HL-60 (cell line): ENCODE measurements around the gene RNF220.

ENCODE experiments used
- DNase-seq, 2 experiments: peaks; one replicate each; pipeline ENCODE4 v3.0.0-alpha.2; 2010 to 2020; ENCODE audit warnings: low read depth in 1 of 2, low spot score in 1 of 2
- H3K27ac ChIP-seq: fragments of 250-450 bp; sonication (Bioruptor Pico); replicated peaks from 2 replicates; pipeline ENCODE4 v1.5.1; 2020; ENCODE audit warnings: mild to moderate bottlenecking, moderate library complexity
- H3K27me3 ChIP-seq: fragments of 250-450 bp; sonication (Bioruptor Pico); 2 replicates; pipeline ENCODE4 v1.5.1; 2021; ENCODE audit warnings: mild to moderate bottlenecking, moderate library complexity; ENCODE audit not compliant: insufficient read depth, poor library complexity, severe bottlenecking
- H3K4me3 ChIP-seq: replicated peaks from 2 replicates; pipeline ENCODE4 v1.5.1; 2011; ENCODE audit warnings: mild to moderate bottlenecking, control low read depth, low read length; ENCODE audit not compliant: insufficient read depth
- GABPA ChIP-seq: IDR thresholded peaks from 2 replicates; pipeline ENCODE4 v1.6.1; 2012; ENCODE audit warnings: low read depth
- POLR2AphosphoS5 ChIP-seq: IDR thresholded peaks from 2 replicates; pipeline ENCODE4 v1.6.1; 2012; ENCODE audit warnings: low read depth
- SPI1 ChIP-seq: IDR thresholded peaks from 2 replicates; pipeline ENCODE4 v1.6.1; 2012; ENCODE audit warnings: low read depth, mild to moderate bottlenecking, borderline replicate concordance
- TF ChIP-seq, protein P1 (sequence below): IDR thresholded peaks from 2 replicates; pipeline ENCODE4 v1.6.1; 2012; ENCODE audit warnings: low read depth; ENCODE audit not compliant: insufficient replicate concordance
- TF ChIP-seq, protein P2 (sequence below): IDR thresholded peaks from one replicate; pipeline ENCODE4 v1.5.1; 2011; ENCODE audit warnings: low read length, control low read depth, inconsistent platforms; ENCODE audit not compliant: insufficient read depth

RNF220 gene

DNA sequence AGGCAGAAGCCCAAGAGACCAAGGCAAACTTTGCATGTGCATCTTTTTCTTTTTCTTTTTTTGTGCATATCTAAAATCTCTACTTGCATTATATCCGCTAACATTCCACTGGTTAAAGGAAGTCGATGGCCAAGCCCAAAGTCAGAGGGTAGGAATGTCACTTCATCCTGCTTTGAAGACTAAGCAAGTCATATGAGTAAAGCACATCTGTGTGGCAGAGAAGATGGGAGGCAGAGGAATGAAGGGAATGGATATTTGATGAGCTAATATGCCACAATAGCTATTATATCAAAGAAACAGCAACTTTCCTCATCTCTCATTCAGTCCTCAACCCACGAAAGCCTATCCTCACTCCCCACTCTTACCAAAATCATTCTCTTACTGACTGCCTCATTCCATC lies 59.3 kb downstream of the RNF220 start:
- H3K4me3 ChIP-seq: no peak overlapping the region
- no peak for TF ChIP-seq GABPA
- TF ChIP-seq, protein P1, sequence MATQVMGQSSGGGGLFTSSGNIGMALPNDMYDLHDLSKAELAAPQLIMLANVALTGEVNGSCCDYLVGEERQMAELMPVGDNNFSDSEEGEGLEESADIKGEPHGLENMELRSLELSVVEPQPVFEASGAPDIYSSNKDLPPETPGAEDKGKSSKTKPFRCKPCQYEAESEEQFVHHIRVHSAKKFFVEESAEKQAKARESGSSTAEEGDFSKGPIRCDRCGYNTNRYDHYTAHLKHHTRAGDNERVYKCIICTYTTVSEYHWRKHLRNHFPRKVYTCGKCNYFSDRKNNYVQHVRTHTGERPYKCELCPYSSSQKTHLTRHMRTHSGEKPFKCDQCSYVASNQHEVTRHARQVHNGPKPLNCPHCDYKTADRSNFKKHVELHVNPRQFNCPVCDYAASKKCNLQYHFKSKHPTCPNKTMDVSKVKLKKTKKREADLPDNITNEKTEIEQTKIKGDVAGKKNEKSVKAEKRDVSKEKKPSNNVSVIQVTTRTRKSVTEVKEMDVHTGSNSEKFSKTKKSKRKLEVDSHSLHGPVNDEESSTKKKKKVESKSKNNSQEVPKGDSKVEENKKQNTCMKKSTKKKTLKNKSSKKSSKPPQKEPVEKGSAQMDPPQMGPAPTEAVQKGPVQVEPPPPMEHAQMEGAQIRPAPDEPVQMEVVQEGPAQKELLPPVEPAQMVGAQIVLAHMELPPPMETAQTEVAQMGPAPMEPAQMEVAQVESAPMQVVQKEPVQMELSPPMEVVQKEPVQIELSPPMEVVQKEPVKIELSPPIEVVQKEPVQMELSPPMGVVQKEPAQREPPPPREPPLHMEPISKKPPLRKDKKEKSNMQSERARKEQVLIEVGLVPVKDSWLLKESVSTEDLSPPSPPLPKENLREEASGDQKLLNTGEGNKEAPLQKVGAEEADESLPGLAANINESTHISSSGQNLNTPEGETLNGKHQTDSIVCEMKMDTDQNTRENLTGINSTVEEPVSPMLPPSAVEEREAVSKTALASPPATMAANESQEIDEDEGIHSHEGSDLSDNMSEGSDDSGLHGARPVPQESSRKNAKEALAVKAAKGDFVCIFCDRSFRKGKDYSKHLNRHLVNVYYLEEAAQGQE: no peak
- TF ChIP-seq SPI1: no peak
- TF ChIP-seq, protein P2, sequence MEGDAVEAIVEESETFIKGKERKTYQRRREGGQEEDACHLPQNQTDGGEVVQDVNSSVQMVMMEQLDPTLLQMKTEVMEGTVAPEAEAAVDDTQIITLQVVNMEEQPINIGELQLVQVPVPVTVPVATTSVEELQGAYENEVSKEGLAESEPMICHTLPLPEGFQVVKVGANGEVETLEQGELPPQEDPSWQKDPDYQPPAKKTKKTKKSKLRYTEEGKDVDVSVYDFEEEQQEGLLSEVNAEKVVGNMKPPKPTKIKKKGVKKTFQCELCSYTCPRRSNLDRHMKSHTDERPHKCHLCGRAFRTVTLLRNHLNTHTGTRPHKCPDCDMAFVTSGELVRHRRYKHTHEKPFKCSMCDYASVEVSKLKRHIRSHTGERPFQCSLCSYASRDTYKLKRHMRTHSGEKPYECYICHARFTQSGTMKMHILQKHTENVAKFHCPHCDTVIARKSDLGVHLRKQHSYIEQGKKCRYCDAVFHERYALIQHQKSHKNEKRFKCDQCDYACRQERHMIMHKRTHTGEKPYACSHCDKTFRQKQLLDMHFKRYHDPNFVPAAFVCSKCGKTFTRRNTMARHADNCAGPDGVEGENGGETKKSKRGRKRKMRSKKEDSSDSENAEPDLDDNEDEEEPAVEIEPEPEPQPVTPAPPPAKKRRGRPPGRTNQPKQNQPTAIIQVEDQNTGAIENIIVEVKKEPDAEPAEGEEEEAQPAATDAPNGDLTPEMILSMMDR: no peak
- no peak for TF ChIP-seq POLR2AphosphoS5
- no peak overlapping the region for H3K27ac ChIP-seq
- no peaks in the 10 kb centered on the region for H3K27me3 ChIP-seq
- no peak for DNase-seq

DNA sequence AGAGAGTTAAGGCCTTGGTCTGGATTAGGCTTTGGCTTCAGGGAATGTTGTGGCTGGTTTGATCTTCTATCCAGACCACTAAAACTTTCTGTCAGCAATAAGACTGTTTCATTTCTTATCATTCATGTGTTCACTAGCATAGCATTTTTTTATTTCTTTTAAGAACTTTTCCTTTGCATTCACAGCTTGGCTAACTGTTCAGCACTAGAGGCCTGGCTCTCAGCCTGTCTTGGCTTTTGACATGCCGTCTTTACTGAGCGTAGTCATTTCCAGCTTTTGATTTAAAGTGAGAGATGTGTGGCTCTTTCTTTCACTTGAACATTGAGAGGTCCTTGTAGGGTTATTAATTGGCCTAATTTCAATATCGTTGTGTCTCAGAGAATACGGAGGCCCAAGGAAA lies 62.5 kb downstream of the RNF220 start:
- H3K27ac ChIP-seq: no peak overlapping the region
- TF ChIP-seq POLR2AphosphoS5: no peak
- TF ChIP-seq, protein P2: no peak
- no peak for DNase-seq
- no peaks in the 10 kb centered on the region for H3K27me3 ChIP-seq
- H3K4me3 ChIP-seq: no peak overlapping the region

DNA sequence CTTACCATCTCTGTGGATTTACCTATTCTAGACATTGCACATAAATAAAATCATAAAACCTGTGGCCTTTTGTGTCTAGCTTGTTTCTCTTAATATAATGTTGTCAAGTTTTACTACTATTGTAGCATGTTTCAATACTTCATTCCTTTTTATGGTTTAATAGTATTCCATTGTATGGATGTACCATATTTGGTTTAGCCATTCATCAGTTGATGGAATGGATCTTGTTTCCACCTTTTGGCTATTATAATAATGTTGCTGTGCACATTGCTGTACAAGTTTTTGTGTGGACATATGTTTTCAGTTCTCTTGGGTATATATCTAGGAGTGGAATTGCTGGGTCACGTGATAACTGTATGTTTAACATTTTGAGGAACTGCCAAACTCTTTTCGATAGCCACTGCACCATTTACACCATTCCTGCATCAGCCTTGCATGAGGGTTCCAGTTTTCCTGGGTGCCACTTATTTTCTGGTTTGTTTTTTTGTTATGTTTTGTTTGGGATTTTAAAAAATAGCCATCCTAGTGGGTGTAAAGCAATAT lies 66.9 kb downstream of the RNF220 start:
- TF ChIP-seq SPI1 (no peak), GABPA (no peak), POLR2AphosphoS5 (no peak)
- TF ChIP-seq, protein P1: no peak
- TF ChIP-seq, protein P2: no peak
- Histone ChIP-seq H3K27ac (no peak overlapping the region), H3K27me3 (no peaks in the 10 kb centered on the region), H3K4me3 (no peak overlapping the region)
- DNase-seq: no peak
